ENCODE data around the gene VRK2. TPM values are rescaled to one million over a fixed set of nuclear protein-coding genes. Genes with fewer than 3 reads are reported as not detected.
A peak's percentile ranks its signal among the peaks of the same experiment; 100 is the strongest.
"Not testable (repeated sequence)": the region's sequence is repeated elsewhere in the genome, so short reads cannot be mapped to it uniquely, and the experiment has no call there.

Gene VRK2
- total and polyA plus RNA-seq, 2 donors: 12.5 to 23.6 TPM

DNA sequence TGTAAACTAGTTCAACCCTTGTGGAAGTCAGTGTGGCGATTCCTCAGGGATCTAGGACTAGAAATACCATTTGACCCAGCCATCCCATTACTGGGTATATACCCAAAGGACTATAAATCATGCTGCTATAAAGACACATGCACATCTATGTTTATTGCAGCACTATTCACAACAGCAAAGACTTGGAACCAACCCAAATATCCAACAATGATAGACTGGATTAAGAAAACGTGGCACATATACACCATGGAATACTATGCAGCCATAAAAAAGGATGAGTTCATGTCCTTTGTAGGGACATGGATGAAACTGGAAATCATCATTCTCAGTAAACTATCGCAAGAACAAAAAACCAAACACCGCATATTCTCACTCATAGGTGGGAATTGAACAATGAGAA is 130.6 kb downstream of the VRK2 start:
- H3K27ac ChIP-seq (ENCODE audit: low read depth); H3K4me3 ChIP-seq (ENCODE audit: low read depth, low read length); H3K36me3 ChIP-seq (ENCODE audit: insufficient read depth); DNase-seq (ENCODE audit: extremely low spot score); H3K4me1 ChIP-seq (ENCODE audit: insufficient read depth): not testable (repeated sequence)
- WGBS: 86% methylated on average over 2 of the region's 4 CpGs

DNA sequence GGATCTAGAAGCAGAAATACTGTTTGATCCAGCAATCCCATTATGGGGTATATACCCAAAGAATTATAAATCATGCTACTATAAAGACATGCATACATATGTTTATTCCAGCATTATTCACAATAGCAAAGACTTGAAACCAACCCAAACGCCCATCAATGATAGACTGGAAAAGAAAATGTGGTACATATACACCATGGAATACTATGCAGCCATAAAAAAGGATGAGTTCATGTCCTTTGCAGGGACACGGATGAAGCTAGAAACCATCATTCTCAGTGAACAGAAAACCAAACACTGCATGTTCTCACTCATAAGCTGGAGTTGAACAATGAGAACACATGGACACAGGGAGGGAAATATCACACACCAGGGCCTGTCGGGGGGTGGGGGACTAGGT is 133.6 kb downstream of the VRK2 start:
- H3K4me3 ChIP-seq (ENCODE audit: low read depth, low read length); H3K27ac ChIP-seq (ENCODE audit: low read depth); H3K36me3 ChIP-seq (ENCODE audit: insufficient read depth); H3K4me1 ChIP-seq (ENCODE audit: insufficient read depth); DNase-seq (ENCODE audit: extremely low spot score): not testable (repeated sequence)
- 98% methylated on average over 3 of the region's 3 CpGs for WGBS

DNA sequence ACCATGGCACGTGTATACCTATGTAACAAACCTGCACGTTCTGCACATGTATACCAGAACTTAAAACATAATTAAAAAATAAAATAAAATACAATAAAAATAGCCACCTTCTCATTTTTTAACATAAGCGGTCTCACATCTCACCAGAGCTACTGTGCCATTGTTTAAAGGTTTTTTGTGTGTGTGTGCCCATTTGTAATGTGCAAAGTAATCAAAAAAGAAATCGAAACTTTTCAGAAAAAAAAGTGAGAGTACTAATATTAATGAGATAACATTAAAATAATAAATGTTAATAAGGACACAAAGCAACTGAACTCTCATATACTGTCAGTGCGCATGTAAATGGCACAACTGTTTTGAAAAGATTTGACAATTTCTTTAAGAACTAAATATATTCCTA is 134.0 kb downstream of the VRK2 start:
- Histone ChIP-seq H3K27ac (ENCODE audit: low read depth) (no peak overlapping the region), H3K4me1 (ENCODE audit: insufficient read depth) (no peaks in the 10 kb centered on the region), H3K36me3 (ENCODE audit: insufficient read depth) (no peaks in the 10 kb centered on the region), H3K4me3 (ENCODE audit: low read depth, low read length) (no peak overlapping the region)
- WGBS: 97% methylated on average over 5 of the region's 5 CpGs
- no peak for DNase-seq (ENCODE audit: extremely low spot score)

- Histone ChIP-seq H3K4me1 (ENCODE audit: insufficient read depth) (no peaks in the 10 kb centered on the region), H3K4me3 (ENCODE audit: low read depth, low read length) (no peak overlapping the region), H3K36me3 (ENCODE audit: insufficient read depth) (no peaks in the 10 kb centered on the region), H3K27ac (ENCODE audit: low read depth) (no peak overlapping the region)
- DNase-seq (ENCODE audit: extremely low spot score): no peak
- 94% methylated on average over 1 of the region's 1 CpG for WGBS
Observed at GRCh38 chr2:58182527-58182926, 135.9 kb downstream of the VRK2 start.

DNA sequence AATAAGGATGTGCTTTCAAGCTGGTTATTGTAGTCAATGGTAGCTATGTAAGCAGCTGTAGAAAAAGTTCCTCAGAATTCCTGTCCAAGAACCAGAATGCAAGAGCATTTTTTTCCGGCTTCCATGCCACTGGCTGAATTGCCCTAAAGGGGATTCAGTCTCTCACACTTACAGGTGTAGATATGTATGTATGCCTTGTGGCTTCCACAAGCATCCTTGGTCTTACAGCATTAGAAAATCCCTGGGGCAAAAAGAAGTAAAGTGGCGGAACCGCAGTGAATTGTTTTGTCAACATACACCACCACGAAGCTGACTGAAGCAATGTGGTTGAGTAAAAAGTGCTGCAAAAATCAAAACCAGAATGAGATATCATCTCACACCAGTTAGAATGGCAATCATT is 139.9 kb downstream of the VRK2 start:
- Histone ChIP-seq H3K4me1 (ENCODE audit: insufficient read depth) (no peaks in the 10 kb centered on the region), H3K36me3 (ENCODE audit: insufficient read depth) (peaks cover 3% of the 10 kb centered on the region), H3K27ac (ENCODE audit: low read depth) (no peak overlapping the region), H3K4me3 (ENCODE audit: low read depth, low read length) (no peak overlapping the region)
- 84% methylated on average over 4 of the region's 4 CpGs for WGBS
- no peak for DNase-seq (ENCODE audit: extremely low spot score)

- not testable (repeated sequence) for H3K4me1 ChIP-seq (ENCODE audit: insufficient read depth); H3K4me3 ChIP-seq (ENCODE audit: low read depth, low read length); H3K27ac ChIP-seq (ENCODE audit: low read depth); DNase-seq (ENCODE audit: extremely low spot score); H3K36me3 ChIP-seq (ENCODE audit: insufficient read depth)
- WGBS: 90% methylated on average over 6 of the region's 6 CpGs
Observed at GRCh38 chr2:58187022-58187421, 140.4 kb downstream of the VRK2 start.

DNA sequence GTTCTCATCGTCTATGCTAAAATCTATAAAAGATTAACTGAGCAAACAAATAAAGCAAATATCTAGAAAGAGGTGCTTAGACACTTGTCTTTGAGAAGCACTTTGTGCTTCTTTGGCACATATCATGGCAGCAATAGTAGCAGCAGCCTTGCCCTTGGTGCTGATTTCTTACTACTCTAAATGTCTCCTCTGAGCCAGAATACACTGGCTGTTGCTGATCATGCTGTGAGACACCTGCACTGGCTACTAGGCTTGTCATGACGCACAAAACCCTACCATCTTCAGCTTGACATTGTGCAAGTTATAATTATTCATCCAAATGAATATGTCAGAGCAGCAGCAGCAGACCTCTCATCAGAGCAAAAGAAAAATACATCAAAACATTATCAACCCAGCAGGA is 147.9 kb downstream of the VRK2 start:
- DNase-seq (ENCODE audit: extremely low spot score): no peak
- no peak overlapping the region for H3K4me3 ChIP-seq (ENCODE audit: low read depth, low read length)
- no peaks in the 10 kb centered on the region for H3K36me3 ChIP-seq (ENCODE audit: insufficient read depth)
- no peak overlapping the region for H3K27ac ChIP-seq (ENCODE audit: low read depth)
- H3K4me1 ChIP-seq (ENCODE audit: insufficient read depth): no peaks in the 10 kb centered on the region
- WGBS: 84% methylated on average over 2 of the region's 2 CpGs

DNA sequence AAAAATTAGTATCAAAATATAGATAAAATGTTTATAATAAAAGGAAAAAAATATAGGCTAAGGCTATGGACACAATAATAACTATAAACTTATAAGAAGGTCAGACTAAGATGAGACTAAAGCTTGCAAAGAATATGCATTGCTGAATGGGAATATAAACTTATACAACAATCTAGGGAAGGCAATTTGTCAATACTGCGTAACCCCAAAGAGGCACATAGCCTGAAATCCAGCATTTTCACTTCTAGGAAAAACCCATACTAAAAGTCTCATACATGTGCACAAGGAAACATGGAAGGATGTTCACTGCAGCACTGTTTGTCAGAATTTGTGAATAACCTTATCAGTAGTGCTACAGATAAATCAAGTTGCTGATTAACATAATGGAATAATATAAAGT is 149.1 kb downstream of the VRK2 start:
- Histone ChIP-seq H3K36me3 (ENCODE audit: insufficient read depth) (no peaks in the 10 kb centered on the region), H3K4me3 (ENCODE audit: low read depth, low read length) (no peak overlapping the region), H3K27ac (ENCODE audit: low read depth) (no peak overlapping the region), H3K4me1 (ENCODE audit: insufficient read depth) (no peaks in the 10 kb centered on the region)
- DNase-seq (ENCODE audit: extremely low spot score): no peak
- WGBS: 97% methylated on average over 1 of the region's 1 CpG

- Histone ChIP-seq H3K27ac (ENCODE audit: low read depth) (no peak overlapping the region), H3K4me3 (ENCODE audit: low read depth, low read length) (no peak overlapping the region), H3K4me1 (ENCODE audit: insufficient read depth) (no peaks in the 10 kb centered on the region), H3K36me3 (ENCODE audit: insufficient read depth) (no peaks in the 10 kb centered on the region)
- 93% methylated on average over 2 of the region's 2 CpGs for WGBS
- no peak for DNase-seq (ENCODE audit: extremely low spot score)
Observed at GRCh38 chr2:58197894-58198293, 151.3 kb downstream of the VRK2 start.

DNA sequence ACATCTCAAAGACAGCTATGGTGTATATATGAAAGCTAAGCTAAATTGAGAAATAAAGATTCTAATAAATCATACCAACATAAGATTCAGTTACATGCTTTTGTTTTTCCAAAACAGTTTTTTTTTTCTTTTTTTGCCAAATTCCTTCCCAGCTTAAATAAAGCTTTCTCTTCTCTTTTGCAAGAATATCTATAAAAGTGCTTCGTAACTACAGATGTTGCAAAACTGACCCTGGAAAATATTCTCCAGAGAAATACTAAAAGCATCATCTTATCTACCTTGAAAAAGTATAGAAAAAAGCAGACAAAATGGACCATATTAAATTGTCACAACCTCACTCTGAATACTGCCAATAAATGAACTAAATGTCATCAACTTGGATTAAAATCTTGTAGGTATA is 155.8 kb downstream of the VRK2 start:
- DNase-seq (ENCODE audit: extremely low spot score): no peak
- Histone ChIP-seq H3K4me3 (ENCODE audit: low read depth, low read length) (no peak overlapping the region), H3K4me1 (ENCODE audit: insufficient read depth) (no peaks in the 10 kb centered on the region), H3K36me3 (ENCODE audit: insufficient read depth) (peaks cover 1% of the 10 kb centered on the region), H3K27ac (ENCODE audit: low read depth) (no peak overlapping the region)
- WGBS: 68% methylated on average over 1 of the region's 1 CpG

- H3K27ac ChIP-seq (ENCODE audit: low read depth): no peak overlapping the region
- no peak overlapping the region for H3K4me3 ChIP-seq (ENCODE audit: low read depth, low read length)
- peaks cover 1% of the 10 kb centered on the region for H3K36me3 ChIP-seq (ENCODE audit: insufficient read depth)
- H3K4me1 ChIP-seq (ENCODE audit: insufficient read depth): no peaks in the 10 kb centered on the region
- no peak for DNase-seq (ENCODE audit: extremely low spot score)
Observed at GRCh38 chr2:58203018-58203417, 156.4 kb downstream of the VRK2 start.

GRCh38 chr2:58204195-58204959 is 157.8 kb downstream of the VRK2 start:
- Histone ChIP-seq H3K4me3 (ENCODE audit: low read depth, low read length) (no peak overlapping the region), H3K27ac (ENCODE audit: low read depth) (no peak overlapping the region), H3K36me3 (ENCODE audit: insufficient read depth) (peaks cover 1% of the 10 kb centered on the region), H3K4me1 (ENCODE audit: insufficient read depth) (no peaks in the 10 kb centered on the region)
- 75% methylated on average over 6 of the region's 6 CpGs for WGBS
- DNase-seq (ENCODE audit: extremely low spot score): peak; percentile 1

GRCh38 chr2:58206785-58207184 is 160.2 kb downstream of the VRK2 start:
- Histone ChIP-seq H3K36me3 (ENCODE audit: insufficient read depth) (peaks cover 1% of the 10 kb centered on the region), H3K4me3 (ENCODE audit: low read depth, low read length) (no peak overlapping the region), H3K27ac (ENCODE audit: low read depth) (no peak overlapping the region), H3K4me1 (ENCODE audit: insufficient read depth) (no peaks in the 10 kb centered on the region)
- DNase-seq (ENCODE audit: extremely low spot score): no peak
- WGBS: 97% methylated on average over 1 of the region's 1 CpG

- no peak for DNase-seq (ENCODE audit: extremely low spot score)
- peaks cover 1% of the 10 kb centered on the region for H3K36me3 ChIP-seq (ENCODE audit: insufficient read depth)
- H3K27ac ChIP-seq (ENCODE audit: low read depth): no peak overlapping the region
- H3K4me3 ChIP-seq (ENCODE audit: low read depth, low read length): no peak overlapping the region
- 84% methylated on average over 3 of the region's 3 CpGs for WGBS
- H3K4me1 ChIP-seq (ENCODE audit: insufficient read depth): no peaks in the 10 kb centered on the region
Observed at GRCh38 chr2:58207189-58207588, 160.6 kb downstream of the VRK2 start.

Measured in urinary bladder (tissue), 4 donors.